Measurements from ENCODE around the gene IFIT3. TPM values are rescaled to one million over a fixed set of nuclear protein-coding genes. Genes with fewer than 3 reads are reported as not detected.
A peak's percentile ranks its signal among the peaks of the same experiment; 100 is the strongest.
"Not testable (repeated sequence)": the region's sequence is repeated elsewhere in the genome, so short reads cannot be mapped to it uniquely, and the experiment has no call there.

Gene IFIT3
- total and polyA plus RNA-seq, 8 donors: 2.3 to 11.6 (median 3.9) TPM

GRCh38 chr10:89348975-89349374 is 21.2 kb downstream of the IFIT3 start:
- Histone ChIP-seq H3K36me3 (no peaks in the 10 kb centered on the region), H3K4me3 (no peak overlapping the region), H3K27me3 (no peaks in the 10 kb centered on the region), H3K4me1 (peaks cover 0 to 8% (median 6%) of the 10 kb centered on the region in 3 donors), H3K27ac (no peak overlapping the region), H3K9me3 (no peaks in the 10 kb centered on the region)
- FAIRE-seq (no peak), ATAC-seq (no peak), DNase-seq (no peak)
- TF ChIP-seq CTCF (IDR thresholded peaks at IDR 0.05): no peak
- intact Hi-C loops (cut with DNase I): no loop called here
- 76 to 79% methylated on average over 2 of the region's 2 CpGs for WGBS, 2 donors

- H3K4me1 ChIP-seq; intact Hi-C loops (cut with DNase I); H3K9me3 ChIP-seq; H3K36me3 ChIP-seq; H3K4me3 ChIP-seq; FAIRE-seq; H3K27me3 ChIP-seq; DNase-seq: not testable (repeated sequence)
- H3K27ac ChIP-seq: peak overlapping the region; percentile 72 to 90 (median 78)
- WGBS, 2 donors: 56 to 57% methylated on average over 7 of the region's 7 CpGs
- ATAC-seq: peak; percentile 28 to 62 (median 42)
Observed at GRCh38 chr10:89350631-89351315, 23.0 kb downstream of the IFIT3 start.

GRCh38 chr10:89351412-89351779 is 23.6 kb downstream of the IFIT3 start:
- peak overlapping the region; percentile 72 to 90 (median 78) for H3K27ac ChIP-seq

GRCh38 chr10:89351780-89352597 is 24.2 kb downstream of the IFIT3 start:
- Histone ChIP-seq H3K4me3 (no peak overlapping the region), H3K27ac (peak overlapping the region; percentile 72 to 90 (median 78)), H3K9me3 (no peaks in the 10 kb centered on the region), H3K4me1 (peaks cover 0 to 8% (median 6%) of the 10 kb centered on the region in 3 donors), H3K36me3 (no peaks in the 10 kb centered on the region), H3K27me3 (no peaks in the 10 kb centered on the region)
- ATAC-seq (peak; percentile 83 to 90 (median 88)), DNase-seq (peak in 4 of 6 donors; percentile 39 to 74 (median 62)), FAIRE-seq (no peak)
- 14 to 21% methylated on average over 12 of the region's 12 CpGs for WGBS, 2 donors
- no peak for TF ChIP-seq CTCF (IDR thresholded peaks at IDR 0.05)
- intact Hi-C loops (cut with DNase I): no loop called here

More at GRCh38 chr10:89351412-89351779, 23.6 kb downstream of the IFIT3 start:
- peaks cover 0 to 8% (median 6%) of the 10 kb centered on the region in 3 donors for H3K4me1 ChIP-seq
- no peaks in the 10 kb centered on the region for H3K27me3 ChIP-seq
- H3K36me3 ChIP-seq: no peaks in the 10 kb centered on the region
- H3K9me3 ChIP-seq: no peaks in the 10 kb centered on the region
- no peak overlapping the region for H3K4me3 ChIP-seq
- intact Hi-C loops (cut with DNase I): no loop called here
- ATAC-seq: peak; percentile 17 to 60 (median 38)
- DNase-seq: no peak
- FAIRE-seq: no peak
- TF ChIP-seq CTCF (IDR thresholded peaks at IDR 0.05): no peak
- 27 to 39% methylated on average over 1 of the region's 1 CpG for WGBS, 2 donors

- 94% methylated on average over 4 of the region's 4 CpGs for WGBS, 2 donors
- peaks cover 0 to 8% (median 6%) of the 10 kb centered on the region in 3 donors for H3K4me1 ChIP-seq
- no peak overlapping the region for H3K4me3 ChIP-seq
- intact Hi-C loops (cut with DNase I): no loop called here
- H3K36me3 ChIP-seq: no peaks in the 10 kb centered on the region
- DNase-seq (no peak), FAIRE-seq (no peak), ATAC-seq (no peak)
- H3K27ac ChIP-seq: peak overlapping the region in 3 of 4 donors; percentile 72 to 90 (median 85)
- H3K9me3 ChIP-seq: no peaks in the 10 kb centered on the region
- no peak for TF ChIP-seq CTCF (IDR thresholded peaks at IDR 0.05)
- no peaks in the 10 kb centered on the region for H3K27me3 ChIP-seq
Observed at GRCh38 chr10:89352802-89353201, 25.0 kb downstream of the IFIT3 start.
